Thyroid gland (tissue), 4 donors: ENCODE data around the gene GRAMD4. TPM values are rescaled to one million over a fixed set of nuclear protein-coding genes. Genes with fewer than 3 reads are reported as not detected.

Experiments used
- DNase-seq, 2 donors: peaks; one replicate each; pipeline ENCODE4 v3.0.0-alpha.2; 2019
- H3K27ac ChIP-seq, 3 donors: fragments of 200-600 bp; sonication (generic); 1 replicate in 2 of 3; 2 replicates in 1 of 3; pipeline ENCODE4 v1.5.1; 2016 to 2019; ENCODE audit warnings: mild to moderate bottlenecking in 1 of 3, moderate library complexity in 1 of 3
- H3K27me3 ChIP-seq: fragments of 200-600 bp; sonication (generic); one replicate; pipeline ENCODE4 v1.5.1; 2019
- H3K36me3 ChIP-seq, 2 donors: fragments of 200-600 bp; sonication (generic); one replicate each; pipeline ENCODE4 v1.5.1; 2016 to 2019
- H3K4me1 ChIP-seq, 2 donors: fragments of 200-600 bp; sonication (generic); one replicate each; pipeline ENCODE4 v1.5.1; 2017 to 2019
- H3K4me3 ChIP-seq, 3 donors: fragments of 200-600 bp; sonication (generic); replicated peaks in 1 of 3; 1 replicate in 2 of 3; 2 replicates in 1 of 3; pipeline ENCODE4 v1.5.1; 2016; ENCODE audit warnings: mild to moderate bottlenecking in 1 of 3
- H3K9me3 ChIP-seq: fragments of 200-600 bp; sonication (generic); one replicate; pipeline ENCODE4 v1.5.1; 2017
- CTCF ChIP-seq, 6 experiments: fragments of 200-600 bp in 3 of 6; fragments of 450-650 bp in 3 of 6; sonication (generic) in 3 of 6; IDR thresholded peaks; one replicate each; pipeline ENCODE4 v1.5.1; 2016 to 2019; ENCODE audit warnings: antibody characterized with exemption in 6 of 6, mild to moderate bottlenecking in 2 of 6, inconsistent platforms in 1 of 6, moderate library complexity in 1 of 6
- POLR2A ChIP-seq, 2 donors: fragments of 450-650 bp; IDR thresholded peaks; one replicate each; pipeline ENCODE4 v1.6.1; 2017; ENCODE audit warnings: antibody characterized with exemption in 2 of 2, mild to moderate bottlenecking in 2 of 2, moderate library complexity in 1 of 2
- WGBS, 2 donors: methylation state at CpG; one replicate each; pipeline ENCODE4 v1.1.5; 2017; 5-methylcytosine and 5-hydroxymethylcytosine counted together
- intact Hi-C: fragments of 100-400 bp; cut with DNase I; formaldehyde crosslinking; loops from one replicate; pipeline ENCODE4 v1.15.1; 2023
- total RNA-seq, 4 donors: library from RNA; depleted of rRNA; stranded (reverse); fragments of >200 nt; gene quantifications; one replicate each; pipeline ENCODE4 v1.2.3, GENCODE V29; 2016

GRAMD4 gene
- total RNA-seq, 4 donors from 2014 or later: 33.5 to 193 (median 62.1) TPM

DNA sequence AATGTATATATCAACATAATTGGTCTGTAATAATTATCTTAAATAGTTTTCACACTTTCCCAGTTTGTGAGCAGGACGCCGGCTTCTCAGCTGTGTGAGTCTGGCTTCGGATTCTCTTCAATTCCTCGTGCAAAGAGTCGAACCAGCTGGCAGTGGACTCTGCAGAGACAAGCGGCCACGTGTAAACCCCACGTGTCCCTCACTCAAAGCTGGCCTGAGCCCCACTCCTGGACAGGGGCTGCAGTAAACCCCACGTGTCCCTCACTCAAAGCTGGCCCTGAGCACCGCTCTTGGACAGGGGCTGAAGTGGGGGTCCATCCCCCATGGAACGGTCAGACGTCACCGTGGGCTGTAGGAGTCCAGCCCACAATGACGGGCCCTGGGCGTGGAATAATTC, 66.9 kb downstream of the GRAMD4 start:
- Histone ChIP-seq H3K36me3 (peaks cover 50 to 51% of the 10 kb centered on the region in 2 donors), H3K27me3 (no peaks in the 10 kb centered on the region), H3K9me3 (no peaks in the 10 kb centered on the region), H3K4me1 (peaks cover 10 to 15% of the 10 kb centered on the region in 2 donors), H3K27ac (no peak overlapping the region), H3K4me3 (no peak overlapping the region)
- intact Hi-C loops: no loop called here
- WGBS, 2 donors: 92 to 94% methylated on average over 15 of the region's 15 CpGs
- TF ChIP-seq CTCF (IDR thresholded peaks at IDR 0.05) (no peak), POLR2A (IDR thresholded peaks at IDR 0.05) (no peak)
- no peak for DNase-seq

DNA sequence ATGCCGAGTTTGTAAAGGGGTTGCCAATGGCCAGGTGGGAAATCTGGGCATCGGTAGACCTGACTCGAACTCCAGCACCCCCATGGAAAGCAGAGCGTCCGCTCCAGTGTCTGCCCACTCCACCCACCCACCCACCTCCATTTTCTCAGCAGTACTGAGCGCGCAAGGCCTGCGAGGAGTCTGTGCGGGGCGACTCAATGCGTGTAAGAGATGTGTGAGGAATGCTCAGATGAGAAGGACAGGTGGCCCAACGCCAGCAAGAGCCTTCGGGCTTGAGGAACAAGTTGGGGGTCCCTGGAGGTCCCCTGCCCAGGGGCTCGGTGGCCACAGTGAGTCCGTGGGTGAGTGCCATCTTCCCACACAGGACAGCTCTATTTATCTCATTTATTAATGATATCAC, 67.3 kb downstream of the GRAMD4 start:
- TF ChIP-seq POLR2A (IDR thresholded peaks at IDR 0.05) (no peak), CTCF (IDR thresholded peaks at IDR 0.05) (no peak)
- Histone ChIP-seq H3K9me3 (no peaks in the 10 kb centered on the region), H3K27ac (no peak overlapping the region), H3K4me3 (no peak overlapping the region), H3K4me1 (peaks cover 10 to 15% of the 10 kb centered on the region in 2 donors), H3K27me3 (no peaks in the 10 kb centered on the region), H3K36me3 (peaks cover 50 to 51% of the 10 kb centered on the region in 2 donors)
- 95 to 96% methylated on average over 14 to 15 of the region's 15 CpGs for WGBS, 2 donors
- intact Hi-C loops: no loop called here
- no peak for DNase-seq

- TF ChIP-seq CTCF (IDR thresholded peaks at IDR 0.05): no peak
- no peak for TF ChIP-seq POLR2A (IDR thresholded peaks at IDR 0.05)
- Histone ChIP-seq H3K27me3 (no peaks in the 10 kb centered on the region), H3K4me1 (peaks cover 10 to 15% of the 10 kb centered on the region in 2 donors), H3K27ac (no peak overlapping the region), H3K4me3 (no peak overlapping the region), H3K36me3 (peaks cover 55 to 61% of the 10 kb centered on the region in 2 donors), H3K9me3 (no peaks in the 10 kb centered on the region)
- DNase-seq: no peak
- WGBS, 2 donors: 89 to 92% methylated on average over 11 of the region's 11 CpGs
- intact Hi-C loops: no loop called here
Measured at GRCh38 chr22:46688949-46689348, 68.8 kb downstream of the GRAMD4 start.

DNA sequence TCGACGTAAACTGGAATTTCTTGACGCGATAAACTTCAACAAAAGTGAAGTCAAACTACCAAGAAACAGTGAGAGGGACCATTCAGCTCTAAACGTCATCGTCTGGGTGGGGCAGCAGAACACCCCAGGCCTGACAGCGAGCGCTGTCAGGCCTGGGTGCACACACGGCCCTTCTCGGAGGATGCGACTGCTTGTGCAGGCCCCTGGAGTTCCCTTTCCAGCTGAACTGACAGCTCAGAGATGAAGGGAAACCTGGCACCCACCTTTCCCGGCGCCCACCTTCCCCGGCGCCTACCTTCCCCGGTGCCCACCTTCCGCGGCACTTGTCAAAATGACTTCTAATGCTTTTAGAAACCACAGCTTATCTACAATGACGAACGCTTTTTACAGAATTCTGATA, 70.0 kb downstream of the GRAMD4 start:
- Histone ChIP-seq H3K27me3 (no peaks in the 10 kb centered on the region), H3K27ac (no peak overlapping the region), H3K4me1 (peaks cover 5 to 7% of the 10 kb centered on the region in 2 donors), H3K4me3 (no peak overlapping the region), H3K9me3 (no peaks in the 10 kb centered on the region), H3K36me3 (peaks cover 66 to 73% of the 10 kb centered on the region in 2 donors)
- WGBS, 2 donors: 95% methylated on average over 20 of the region's 20 CpGs
- no peak for DNase-seq
- TF ChIP-seq POLR2A (IDR thresholded peaks at IDR 0.05) (no peak), CTCF (IDR thresholded peaks at IDR 0.05) (no peak)
- intact Hi-C loops: no loop called here

DNA sequence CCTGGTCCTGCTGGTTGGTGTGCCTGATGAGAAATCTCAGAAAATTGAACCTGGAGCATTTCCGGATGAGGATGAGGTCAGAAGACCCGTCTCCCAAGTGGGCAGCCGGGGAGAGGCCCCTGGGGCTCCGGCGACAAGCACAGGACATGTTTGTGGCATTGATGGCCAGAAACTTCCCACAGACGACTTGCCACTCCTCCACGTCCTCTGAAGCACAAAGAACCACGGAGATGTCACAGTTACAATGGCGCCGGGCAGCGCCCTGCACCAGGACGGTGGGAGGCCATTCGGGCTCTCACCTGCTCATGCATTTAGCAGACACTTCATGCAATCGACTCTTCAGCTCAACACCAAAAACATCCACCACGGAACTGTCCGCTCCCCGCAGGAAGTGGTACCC, 71.4 kb downstream of the GRAMD4 start:
- no peak for DNase-seq
- Histone ChIP-seq H3K4me1 (peaks cover 3 to 11% of the 10 kb centered on the region in 2 donors), H3K27ac (no peak overlapping the region), H3K27me3 (no peaks in the 10 kb centered on the region), H3K36me3 (peaks cover 70 to 75% of the 10 kb centered on the region in 2 donors), H3K4me3 (no peak overlapping the region), H3K9me3 (no peaks in the 10 kb centered on the region)
- WGBS, 2 donors: 97 to 98% methylated on average over 14 to 15 of the region's 17 CpGs
- TF ChIP-seq POLR2A (IDR thresholded peaks at IDR 0.05): no peak
- TF ChIP-seq CTCF (IDR thresholded peaks at IDR 0.05): no peak
- intact Hi-C loops: no loop called here
